ENCODE data around the gene COL8A2.

COL8A2 gene

DNA sequence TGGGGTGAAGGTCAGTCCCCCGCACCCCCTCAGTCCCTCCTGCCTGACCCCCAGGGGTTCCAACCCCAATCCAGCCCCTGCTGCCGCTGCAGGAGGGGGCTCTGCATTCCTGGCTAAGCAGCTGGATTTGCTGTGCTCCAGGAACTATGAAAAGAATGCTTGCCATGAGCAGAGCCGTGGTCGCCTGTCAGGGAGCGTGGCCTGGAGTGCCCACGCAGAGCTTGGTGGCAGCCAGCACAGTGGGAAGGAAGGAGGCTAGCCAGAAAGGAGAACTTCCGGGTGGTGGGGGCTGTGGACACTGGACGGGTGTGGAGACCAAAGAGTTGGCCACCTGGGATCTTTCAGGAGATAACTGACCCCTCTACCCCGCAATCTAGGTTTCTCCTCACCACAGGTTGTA lies 5.6 kb downstream of the COL8A2 start:
- no peak overlapping the region for H3K4me3 ChIP-seq (ENCODE audit: low read depth, low read length)
- TF ChIP-seq, protein P1, sequence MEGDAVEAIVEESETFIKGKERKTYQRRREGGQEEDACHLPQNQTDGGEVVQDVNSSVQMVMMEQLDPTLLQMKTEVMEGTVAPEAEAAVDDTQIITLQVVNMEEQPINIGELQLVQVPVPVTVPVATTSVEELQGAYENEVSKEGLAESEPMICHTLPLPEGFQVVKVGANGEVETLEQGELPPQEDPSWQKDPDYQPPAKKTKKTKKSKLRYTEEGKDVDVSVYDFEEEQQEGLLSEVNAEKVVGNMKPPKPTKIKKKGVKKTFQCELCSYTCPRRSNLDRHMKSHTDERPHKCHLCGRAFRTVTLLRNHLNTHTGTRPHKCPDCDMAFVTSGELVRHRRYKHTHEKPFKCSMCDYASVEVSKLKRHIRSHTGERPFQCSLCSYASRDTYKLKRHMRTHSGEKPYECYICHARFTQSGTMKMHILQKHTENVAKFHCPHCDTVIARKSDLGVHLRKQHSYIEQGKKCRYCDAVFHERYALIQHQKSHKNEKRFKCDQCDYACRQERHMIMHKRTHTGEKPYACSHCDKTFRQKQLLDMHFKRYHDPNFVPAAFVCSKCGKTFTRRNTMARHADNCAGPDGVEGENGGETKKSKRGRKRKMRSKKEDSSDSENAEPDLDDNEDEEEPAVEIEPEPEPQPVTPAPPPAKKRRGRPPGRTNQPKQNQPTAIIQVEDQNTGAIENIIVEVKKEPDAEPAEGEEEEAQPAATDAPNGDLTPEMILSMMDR (IDR thresholded peaks at IDR 0.05; ENCODE audit: low read depth, low read length), result no peak

GRCh38 chr1:36118447-36119204 lies 6.4 kb downstream of the COL8A2 start:
- TF ChIP-seq, protein P1 (IDR thresholded peaks at IDR 0.05; ENCODE audit: low read depth, low read length), result no peak

DNA sequence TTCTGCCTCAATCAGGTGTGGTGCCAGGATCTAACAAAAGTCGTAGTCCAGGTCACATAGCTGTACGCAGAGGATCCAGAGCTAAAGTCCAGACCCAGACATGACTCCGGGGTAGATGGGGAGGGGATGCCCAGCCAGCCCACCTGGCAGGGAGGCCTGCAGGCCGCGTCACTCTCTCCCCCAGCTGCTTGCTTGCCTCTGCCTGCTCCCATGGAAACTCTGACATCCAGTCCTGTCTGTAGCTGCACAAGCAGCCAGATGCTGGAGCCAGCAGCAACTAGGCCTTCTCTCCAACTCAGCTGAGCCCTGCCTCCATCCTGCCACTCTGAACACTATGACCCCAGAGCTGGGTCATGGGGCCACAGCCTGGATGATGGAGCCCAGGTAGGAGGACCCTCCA lies 8.1 kb downstream of the COL8A2 start:
- no peak overlapping the region for H3K4me3 ChIP-seq (ENCODE audit: low read depth, low read length)
- TF ChIP-seq, protein P1 (IDR thresholded peaks at IDR 0.05; ENCODE audit: low read depth, low read length), result no peak

More at GRCh38 chr1:36118447-36119204, 6.4 kb downstream of the COL8A2 start:
- H3K4me3 ChIP-seq (ENCODE audit: low read depth, low read length), result no peak overlapping the region

GRCh38 chr1:36115931-36116330 lies 9.1 kb downstream of the COL8A2 start:
- H3K4me3 ChIP-seq (ENCODE audit: low read depth, low read length), result no peak overlapping the region
- TF ChIP-seq, protein P1 (IDR thresholded peaks at IDR 0.05; ENCODE audit: low read depth, low read length), result no peak

- H3K4me3 ChIP-seq (ENCODE audit: low read depth, low read length), result no peak overlapping the region
- TF ChIP-seq, protein P1 (IDR thresholded peaks at IDR 0.05; ENCODE audit: low read depth, low read length), result no peak
Observed at GRCh38 chr1:36115200-36115669, 9.8 kb downstream of the COL8A2 start.

- TF ChIP-seq, protein P1 (IDR thresholded peaks at IDR 0.05; ENCODE audit: low read depth, low read length), result no peak
- H3K4me3 ChIP-seq (ENCODE audit: low read depth, low read length), result no peak overlapping the region
Observed at GRCh38 chr1:36114371-36114770, 10.7 kb downstream of the COL8A2 start.

- TF ChIP-seq, protein P1 (IDR thresholded peaks at IDR 0.05; ENCODE audit: low read depth, low read length), result no peak
- H3K4me3 ChIP-seq (ENCODE audit: low read depth, low read length), result no peak overlapping the region
Observed at GRCh38 chr1:36112823-36113222, 12.2 kb downstream of the COL8A2 start.
